Measurements from ENCODE around the gene PRCP.
A peak's percentile ranks its signal among the peaks of the same experiment; 100 is the strongest.

Gene PRCP

GRCh38 chr11:82867495-82868082 lies 32.6 kb downstream of the PRCP start:
- DNase-seq, result peak; percentile 73

- DNase-seq, result no peak
These were observed 34.4 kb downstream of the PRCP start for GRCh38 chr11:82865841-82866240.

GRCh38 chr11:82864268-82864667 lies 36.0 kb downstream of the PRCP start:
- peak; percentile 24 for DNase-seq

- no peak for DNase-seq
These were observed 37.0 kb downstream of the PRCP start for GRCh38 chr11:82863209-82863608.

GRCh38 chr11:82862379-82862778 lies 37.9 kb downstream of the PRCP start:
- DNase-seq, result no peak

- DNase-seq, result no peak
These were observed 40.5 kb downstream of the PRCP start for GRCh38 chr11:82859750-82860149.

- DNase-seq, result peak; percentile 83
These were observed 41.6 kb downstream of the PRCP start for GRCh38 chr11:82858556-82859091.

- DNase-seq, result peak; percentile 5
These were observed 42.1 kb downstream of the PRCP start for GRCh38 chr11:82858133-82858532.

GRCh38 chr11:82857145-82857544 lies 43.1 kb downstream of the PRCP start:
- no peak for DNase-seq

- no peak for DNase-seq
These were observed 44.6 kb downstream of the PRCP start for GRCh38 chr11:82855616-82856015.

GRCh38 chr11:82854916-82855315 lies 45.3 kb downstream of the PRCP start:
- peak; percentile 19 for DNase-seq

GRCh38 chr11:82854242-82854641 lies 46.0 kb downstream of the PRCP start:
- peak; percentile 16 for DNase-seq

- DNase-seq, result no peak
These were observed 51.4 kb downstream of the PRCP start for GRCh38 chr11:82848829-82849228.

- DNase-seq, result no peak
These were observed 54.6 kb downstream of the PRCP start for GRCh38 chr11:82845356-82846353.

GRCh38 chr11:82843057-82843795 lies 57.0 kb downstream of the PRCP start:
- no peak for DNase-seq

GRCh38 chr11:82842019-82842418 lies 58.2 kb downstream of the PRCP start:
- no peak for DNase-seq

- DNase-seq, result no peak
These were observed 62.6 kb downstream of the PRCP start for GRCh38 chr11:82837650-82838049.

GRCh38 chr11:82832983-82833382 lies 67.2 kb downstream of the PRCP start:
- no peak for DNase-seq

- no peak for DNase-seq
These were observed 68.9 kb downstream of the PRCP start for GRCh38 chr11:82831364-82831763.

GRCh38 chr11:82830746-82831145 lies 69.5 kb downstream of the PRCP start:
- no peak for DNase-seq

- no peak for DNase-seq
These were observed 71.1 kb downstream of the PRCP start for GRCh38 chr11:82829101-82829500.

- DNase-seq, result no peak
These were observed 71.8 kb downstream of the PRCP start for GRCh38 chr11:82828472-82828871.

GRCh38 chr11:82826526-82826925 lies 73.7 kb downstream of the PRCP start:
- peak; percentile 17 for DNase-seq

Measured in fibroblast of skin of right biceps (primary cell).